Neural crest cell (in vitro differentiated cells): ENCODE measurements around the gene CNTD1. TPM values are rescaled to one million over a fixed set of nuclear protein-coding genes. Genes with fewer than 3 reads are reported as not detected.

Source experiments
- DNase-seq: peaks from one replicate; pipeline ENCODE4 v3.0.0; 2021; ENCODE audit warnings: low read depth, mixed read lengths, low spot score
- H3K27ac Mint-ChIP-seq: one replicate; pipeline ENCODE4 v1.8.0; 2021; ENCODE audit warnings: mild to moderate bottlenecking, mixed read lengths; ENCODE audit not compliant: unreplicated experiment
- H3K27me3 Mint-ChIP-seq: 2 replicates; pipeline ENCODE4 v1.8.0; 2021; ENCODE audit warnings: low read depth, mild to moderate bottlenecking, mixed read lengths
- H3K36me3 Mint-ChIP-seq: 2 replicates; pipeline ENCODE4 v1.8.0; 2021; ENCODE audit warnings: low read depth, mild to moderate bottlenecking, mixed read lengths
- H3K4me1 Mint-ChIP-seq: 2 replicates; pipeline ENCODE4 v1.8.0; 2021; ENCODE audit warnings: mixed read lengths
- H3K4me3 Mint-ChIP-seq: one replicate; pipeline ENCODE4 v1.8.0; 2021; ENCODE audit warnings: mild to moderate bottlenecking, mixed read lengths
- H3K9me3 Mint-ChIP-seq: 2 replicates; pipeline ENCODE4 v1.8.0; 2021; ENCODE audit warnings: mixed read lengths
- long read RNA-seq: library from polyadenylated mRNA; unstranded; transcript quantifications from one replicate; pipeline ENCODE4 v2.0.0, GENCODE V29; 2020
- total RNA-seq: library from RNA; stranded (reverse); gene quantifications from 2 replicates; pipeline ENCODE4 v1.2.1, GENCODE V29; 2021
- TF ChIP-seq, protein P1 (sequence below): fragments of 200-600 bp; sonication (generic); conservative IDR thresholded peaks from 2 replicates; pipeline ENCODE4 v1.5.0; 2021; ENCODE audit warnings: antibody characterized with exemption, mild to moderate bottlenecking

CNTD1 gene
- total RNA-seq, result not detected in 2 replicates
- long read RNA-seq, partial matches to known transcripts, result 0 of 2 reads
- long read RNA-seq, other reads (novel, unspliced or antisense), result 2 of 2 reads

DNA sequence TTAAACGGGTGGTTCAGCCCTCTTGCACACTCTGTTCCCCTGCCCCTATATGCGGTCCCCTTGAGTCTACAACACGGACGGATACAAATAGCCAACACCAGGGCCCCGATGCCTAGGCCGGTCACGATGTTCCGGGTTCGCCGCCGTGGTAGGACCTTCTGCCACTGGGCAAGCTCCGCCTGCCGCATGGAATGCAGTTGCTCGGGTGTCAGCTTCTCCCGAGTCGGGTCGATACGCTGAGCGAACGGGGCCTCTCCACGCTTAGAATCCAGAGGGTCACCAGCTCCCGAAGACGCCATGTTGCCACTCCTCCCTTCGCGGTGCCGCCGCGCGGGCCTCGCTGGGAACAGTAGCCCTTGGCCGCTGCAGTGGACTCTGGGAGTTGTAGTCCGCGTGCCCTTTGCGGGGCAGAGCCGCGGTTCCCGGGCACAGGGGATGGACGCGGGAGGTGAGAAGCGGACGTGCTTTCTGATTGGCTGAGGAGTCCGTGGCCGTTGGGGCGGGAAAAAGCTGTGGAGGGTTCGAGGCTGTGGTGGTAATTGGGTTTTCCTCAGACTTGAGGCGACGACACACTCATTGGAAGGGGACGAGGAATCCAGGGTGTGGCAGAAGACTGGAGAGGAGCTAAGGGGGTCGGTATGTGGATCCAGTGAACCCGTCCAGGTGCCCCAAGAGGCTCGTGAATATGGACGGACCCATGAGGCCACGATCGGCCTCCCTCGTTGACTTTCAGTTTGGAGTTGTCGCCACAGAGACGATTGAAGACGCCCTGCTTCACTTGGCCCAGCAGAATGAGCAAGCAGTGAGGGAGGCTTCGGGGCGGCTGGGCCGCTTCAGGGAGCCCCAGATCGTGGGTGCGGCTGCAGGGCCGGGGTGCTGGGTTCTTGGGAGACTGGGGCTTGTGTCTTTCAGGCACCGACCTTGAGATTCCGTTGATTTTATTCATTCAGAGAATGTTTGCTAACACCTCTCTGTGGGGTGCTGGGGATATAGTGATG is at the start of gene CNTD1, which contains the start of gene COA3:
CNTD1 (plus strand) TSS at position 479 of the 998 bp plus-strand sequence; CDS start at position 686, 207 bp downstream.
COA3 (minus strand) TSS at position 322 of the 998 bp plus-strand sequence; CDS start at position 299, 23 bp downstream.
- H3K27me3 Mint-ChIP-seq, result peaks cover 22% of the 10 kb centered on the region
- peaks cover 9% of the 10 kb centered on the region for H3K36me3 Mint-ChIP-seq
- peaks cover 3% of the 10 kb centered on the region for H3K9me3 Mint-ChIP-seq
- peak within 1 kb of the TSS; percentile 98 for H3K4me3 Mint-ChIP-seq
- peak; percentile 80 for DNase-seq
- peaks cover 13% of the 10 kb centered on the region for H3K4me1 Mint-ChIP-seq
- peak within 1 kb of the TSS; percentile 81 for H3K27ac Mint-ChIP-seq
- TF ChIP-seq, protein P1, sequence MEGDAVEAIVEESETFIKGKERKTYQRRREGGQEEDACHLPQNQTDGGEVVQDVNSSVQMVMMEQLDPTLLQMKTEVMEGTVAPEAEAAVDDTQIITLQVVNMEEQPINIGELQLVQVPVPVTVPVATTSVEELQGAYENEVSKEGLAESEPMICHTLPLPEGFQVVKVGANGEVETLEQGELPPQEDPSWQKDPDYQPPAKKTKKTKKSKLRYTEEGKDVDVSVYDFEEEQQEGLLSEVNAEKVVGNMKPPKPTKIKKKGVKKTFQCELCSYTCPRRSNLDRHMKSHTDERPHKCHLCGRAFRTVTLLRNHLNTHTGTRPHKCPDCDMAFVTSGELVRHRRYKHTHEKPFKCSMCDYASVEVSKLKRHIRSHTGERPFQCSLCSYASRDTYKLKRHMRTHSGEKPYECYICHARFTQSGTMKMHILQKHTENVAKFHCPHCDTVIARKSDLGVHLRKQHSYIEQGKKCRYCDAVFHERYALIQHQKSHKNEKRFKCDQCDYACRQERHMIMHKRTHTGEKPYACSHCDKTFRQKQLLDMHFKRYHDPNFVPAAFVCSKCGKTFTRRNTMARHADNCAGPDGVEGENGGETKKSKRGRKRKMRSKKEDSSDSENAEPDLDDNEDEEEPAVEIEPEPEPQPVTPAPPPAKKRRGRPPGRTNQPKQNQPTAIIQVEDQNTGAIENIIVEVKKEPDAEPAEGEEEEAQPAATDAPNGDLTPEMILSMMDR, result peak; percentile 20

DNA sequence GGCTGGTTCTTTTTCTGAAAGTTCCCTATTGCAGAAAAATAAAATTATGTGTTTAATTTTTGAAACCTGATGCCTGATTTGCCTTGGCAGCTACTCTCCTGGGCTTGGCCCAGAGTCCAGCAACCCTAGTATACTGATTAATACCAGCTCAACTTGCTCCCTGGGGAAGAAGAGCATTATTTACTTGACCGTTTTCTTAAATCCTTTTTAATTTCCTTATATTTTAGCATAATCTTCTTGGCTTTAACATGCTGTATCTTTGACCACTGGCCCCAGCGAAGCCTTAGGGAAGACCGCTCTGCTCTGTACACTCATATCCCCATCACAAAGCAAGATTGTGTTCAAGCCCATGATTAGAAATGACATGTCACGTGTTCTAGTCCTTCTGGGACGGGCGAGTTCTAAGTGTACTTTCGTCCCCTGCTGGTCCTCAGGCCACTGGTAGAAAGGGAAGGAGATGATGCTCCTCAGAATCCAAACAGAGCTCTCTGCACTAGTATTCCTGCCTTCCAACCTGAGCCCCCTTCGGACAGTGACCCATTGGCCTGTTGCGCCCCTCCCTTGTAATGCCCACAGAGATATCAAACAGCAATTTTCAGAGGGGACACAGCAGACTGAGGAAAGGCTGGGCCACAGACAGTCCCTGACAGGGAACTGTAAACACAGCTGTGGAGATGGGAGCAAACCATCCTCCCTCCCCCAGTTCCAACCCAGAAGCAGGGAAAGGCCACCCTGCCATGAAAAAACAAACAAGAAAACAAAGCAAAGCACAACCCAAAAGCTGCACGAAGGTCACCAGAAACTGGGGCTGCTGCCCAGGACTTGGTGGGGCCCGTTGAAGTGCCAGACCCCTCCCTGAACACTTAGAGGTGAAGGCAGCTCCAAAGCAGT is 49.5 kb upstream of the CNTD1 start:
- peaks cover 26% of the 10 kb centered on the region for H3K27me3 Mint-ChIP-seq
- peaks cover 2% of the 10 kb centered on the region for H3K36me3 Mint-ChIP-seq

DNA sequence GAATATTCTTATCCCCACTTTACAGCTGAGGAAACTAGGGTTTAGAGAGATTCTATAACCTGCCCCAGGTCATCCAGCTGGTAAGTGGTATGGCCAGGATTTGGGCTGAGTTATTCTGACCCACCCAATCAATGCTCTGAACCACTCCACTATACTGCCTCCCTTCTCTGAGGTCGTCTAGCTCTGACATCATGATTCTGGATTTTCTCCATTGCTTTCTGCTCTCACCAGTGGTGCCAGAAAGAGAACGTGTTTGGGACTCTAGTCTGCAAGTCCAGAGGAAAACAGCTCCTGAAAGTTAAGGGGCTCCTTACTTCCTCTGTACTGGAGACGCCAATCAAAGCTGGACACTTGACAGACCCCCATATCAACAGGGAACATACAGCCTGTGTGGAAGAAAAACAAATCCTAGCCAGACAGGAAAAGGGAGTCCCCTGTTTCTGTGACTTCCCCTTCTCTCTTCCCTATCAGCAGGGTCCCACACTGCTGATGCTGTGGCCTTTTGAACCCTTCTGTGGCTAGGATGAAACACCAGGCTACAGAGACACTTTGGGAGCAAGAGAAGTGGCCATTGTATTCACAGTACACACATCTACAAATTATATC is 47.8 kb upstream of the CNTD1 start:
- H3K4me1 Mint-ChIP-seq, result no peaks in the 10 kb centered on the region
- no peak overlapping the region for H3K27ac Mint-ChIP-seq
- peaks cover 29% of the 10 kb centered on the region for H3K27me3 Mint-ChIP-seq
- no peaks in the 10 kb centered on the region for H3K9me3 Mint-ChIP-seq
- no peak overlapping the region for H3K4me3 Mint-ChIP-seq
- H3K36me3 Mint-ChIP-seq, result no peaks in the 10 kb centered on the region
- TF ChIP-seq, protein P1, result no peak
- DNase-seq, result no peak

More for the DNA sequence above, 49.5 kb upstream of the CNTD1 start:
- peaks cover 2% of the 10 kb centered on the region for H3K4me1 Mint-ChIP-seq
- no peak for DNase-seq
- H3K27ac Mint-ChIP-seq, result no peak overlapping the region
- H3K4me3 Mint-ChIP-seq, result no peak overlapping the region
- no peaks in the 10 kb centered on the region for H3K9me3 Mint-ChIP-seq
- TF ChIP-seq, protein P1, result no peak

DNA sequence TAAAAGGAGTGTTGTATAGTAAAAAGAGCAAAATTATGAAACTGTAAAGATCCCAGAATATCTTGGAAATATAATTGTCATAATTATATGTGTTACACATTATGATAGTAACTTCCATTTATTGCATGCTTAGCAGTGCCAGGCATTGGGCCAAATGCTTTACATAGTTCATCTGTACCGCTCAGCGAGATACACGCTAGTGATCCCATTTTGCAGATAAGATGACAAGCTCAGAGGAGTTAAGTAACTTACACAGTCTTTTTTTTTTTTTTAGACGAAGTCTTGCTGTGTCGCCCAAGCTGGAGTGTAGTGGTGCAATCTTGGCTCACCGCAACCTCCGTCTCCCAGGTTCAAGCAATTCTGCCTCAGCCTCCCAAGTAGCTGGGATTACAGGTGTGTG is 47.0 kb upstream of the CNTD1 start:
- peaks cover 5% of the 10 kb centered on the region for H3K4me1 Mint-ChIP-seq
- no peaks in the 10 kb centered on the region for H3K9me3 Mint-ChIP-seq
- no peaks in the 10 kb centered on the region for H3K36me3 Mint-ChIP-seq
- no peak overlapping the region for H3K4me3 Mint-ChIP-seq
- H3K27me3 Mint-ChIP-seq, result peaks cover 30% of the 10 kb centered on the region
- TF ChIP-seq, protein P1, result no peak
- no peak for DNase-seq
- no peak overlapping the region for H3K27ac Mint-ChIP-seq

DNA sequence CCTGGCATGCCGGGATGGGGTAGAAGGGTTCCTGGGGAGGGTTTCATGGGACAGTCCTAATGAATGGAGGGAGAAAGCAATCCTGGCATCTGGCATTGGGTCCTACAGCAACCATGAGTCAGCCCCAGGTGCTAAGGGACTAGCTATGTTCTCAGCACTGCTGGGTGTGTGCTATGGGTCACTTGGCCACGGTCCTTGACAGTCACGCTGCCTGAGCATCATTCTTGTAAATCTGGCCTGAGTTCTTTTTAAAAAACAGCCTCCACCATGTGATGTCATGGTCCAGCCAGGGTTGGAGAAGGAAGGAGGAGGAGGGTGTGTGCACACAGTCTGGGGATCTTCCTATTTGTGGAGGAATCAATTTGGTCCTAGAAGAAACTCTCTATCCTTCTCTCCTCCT is 43.9 kb upstream of the CNTD1 start:
- H3K27me3 Mint-ChIP-seq, result peaks cover 41% of the 10 kb centered on the region
- H3K27ac Mint-ChIP-seq, result no peak overlapping the region
- H3K36me3 Mint-ChIP-seq, result no peaks in the 10 kb centered on the region
- TF ChIP-seq, protein P1, result no peak
- H3K4me3 Mint-ChIP-seq, result no peak overlapping the region
- H3K9me3 Mint-ChIP-seq, result no peaks in the 10 kb centered on the region
- no peak for DNase-seq
- peaks cover 5% of the 10 kb centered on the region for H3K4me1 Mint-ChIP-seq
